ENCODE measurements around the gene STAB2.

- TF ChIP-seq, protein P1, sequence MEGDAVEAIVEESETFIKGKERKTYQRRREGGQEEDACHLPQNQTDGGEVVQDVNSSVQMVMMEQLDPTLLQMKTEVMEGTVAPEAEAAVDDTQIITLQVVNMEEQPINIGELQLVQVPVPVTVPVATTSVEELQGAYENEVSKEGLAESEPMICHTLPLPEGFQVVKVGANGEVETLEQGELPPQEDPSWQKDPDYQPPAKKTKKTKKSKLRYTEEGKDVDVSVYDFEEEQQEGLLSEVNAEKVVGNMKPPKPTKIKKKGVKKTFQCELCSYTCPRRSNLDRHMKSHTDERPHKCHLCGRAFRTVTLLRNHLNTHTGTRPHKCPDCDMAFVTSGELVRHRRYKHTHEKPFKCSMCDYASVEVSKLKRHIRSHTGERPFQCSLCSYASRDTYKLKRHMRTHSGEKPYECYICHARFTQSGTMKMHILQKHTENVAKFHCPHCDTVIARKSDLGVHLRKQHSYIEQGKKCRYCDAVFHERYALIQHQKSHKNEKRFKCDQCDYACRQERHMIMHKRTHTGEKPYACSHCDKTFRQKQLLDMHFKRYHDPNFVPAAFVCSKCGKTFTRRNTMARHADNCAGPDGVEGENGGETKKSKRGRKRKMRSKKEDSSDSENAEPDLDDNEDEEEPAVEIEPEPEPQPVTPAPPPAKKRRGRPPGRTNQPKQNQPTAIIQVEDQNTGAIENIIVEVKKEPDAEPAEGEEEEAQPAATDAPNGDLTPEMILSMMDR (IDR thresholded peaks at IDR 0.05; ENCODE audit: insufficient read depth, low read length, poor library complexity, severe bottlenecking): no peak
- no peak for TF ChIP-seq EZH2phosphoT487 (conservative IDR thresholded peaks at IDR 0.05; ENCODE audit: low read length)
Measured at GRCh38 chr12:103742349-103742932, 155.4 kb downstream of the STAB2 start.

Data from SU-DHL-6 (cell line).